ENCODE results near the gene MAN1C1. TPM values are rescaled to one million over a fixed set of nuclear protein-coding genes. Genes with fewer than 3 reads are reported as not detected.

The MAN1C1 gene
- total RNA-seq, 4 donors from 2014 or later, result 28.1 to 60.4 (median 32.7) TPM

DNA sequence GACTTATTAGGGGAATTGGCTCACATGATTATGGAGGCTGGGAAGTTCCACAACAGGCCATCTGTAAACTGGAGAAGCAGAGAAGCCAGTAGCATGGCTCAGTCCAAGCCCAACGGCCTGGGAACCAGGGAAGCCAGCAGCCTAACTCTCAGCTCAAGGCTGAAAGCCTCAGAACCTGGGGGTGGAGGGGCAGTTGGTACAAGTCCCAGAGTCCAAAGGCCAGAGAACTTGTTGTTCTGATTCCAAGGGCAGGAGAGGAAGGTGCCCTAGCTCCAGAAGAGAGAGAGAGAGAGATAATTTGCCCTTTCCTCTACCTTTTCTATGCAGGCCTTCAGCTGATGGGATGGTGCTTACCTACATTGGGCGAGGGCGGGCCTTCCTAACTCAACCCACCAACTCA, 55.3 kb downstream of the MAN1C1 start:
- 97 to 100% methylated on average over 3 of the region's 3 CpGs for WGBS, 2 donors
- no peak for DNase-seq
- Histone ChIP-seq H3K4me3 (replicated peaks in 1 of 3) (no peak overlapping the region), H3K27ac (peak overlapping the region in 1 of 3 donors; percentile 9), H3K27me3 (no peaks in the 10 kb centered on the region), H3K36me3 (no peaks in the 10 kb centered on the region), H3K4me1 (peaks cover 23 to 25% of the 10 kb centered on the region in 2 donors), H3K9me3 (no peaks in the 10 kb centered on the region)
- intact Hi-C loops (cut with DNase I), result loop anchor here (10.0 kb wide), 1 partner anchor 47 kb away; no protein-coding TSS in a partner anchor
- TF ChIP-seq POLR2A (IDR thresholded peaks at IDR 0.05), result no peak
- no peak for TF ChIP-seq CTCF (IDR thresholded peaks at IDR 0.05)

DNA sequence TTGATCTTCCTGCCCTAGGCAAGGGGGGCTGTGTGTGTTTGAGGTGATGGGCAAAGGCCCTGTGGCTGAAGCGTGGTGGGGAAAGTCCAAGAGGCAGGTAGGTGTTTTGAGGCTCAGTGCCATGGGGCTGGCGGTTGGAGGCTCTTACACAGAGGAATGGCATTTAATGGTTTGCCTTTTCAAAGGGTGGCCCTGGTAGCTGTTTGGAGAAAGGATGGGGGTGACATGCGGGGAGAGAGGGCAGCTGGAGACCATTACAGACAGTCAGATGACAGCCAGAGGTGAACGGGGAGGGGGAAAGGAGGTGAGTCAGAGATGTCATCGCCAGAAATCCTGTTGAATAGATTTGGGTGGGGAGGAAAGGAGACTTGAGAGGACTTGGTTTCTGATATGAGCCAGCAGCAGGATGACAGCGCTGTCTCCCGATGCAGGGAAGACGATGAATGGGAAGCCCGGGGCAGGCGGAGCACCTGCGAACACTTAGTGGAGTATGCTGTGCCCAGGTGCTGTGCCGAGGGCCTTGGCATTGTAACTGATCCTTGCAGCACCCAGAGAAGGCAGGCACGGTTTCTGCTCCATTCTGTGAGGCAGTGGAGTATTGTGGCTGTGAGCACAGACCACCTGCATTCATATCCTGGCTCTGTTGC, 56.3 kb downstream of the MAN1C1 start:
- no peak overlapping the region for H3K27ac ChIP-seq
- no peaks in the 10 kb centered on the region for H3K36me3 ChIP-seq
- 93 to 95% methylated on average over 13 of the region's 13 CpGs for WGBS, 2 donors
- H3K9me3 ChIP-seq, result no peaks in the 10 kb centered on the region
- H3K4me1 ChIP-seq, result peaks cover 23 to 25% of the 10 kb centered on the region in 2 donors
- no peaks in the 10 kb centered on the region for H3K27me3 ChIP-seq
- intact Hi-C loops (cut with DNase I), result loop anchor here (10.0 kb wide), 1 partner anchor 48 kb away; no protein-coding TSS in a partner anchor
- no peak overlapping the region for H3K4me3 ChIP-seq (replicated peaks in 1 of 3)
- no peak for TF ChIP-seq CTCF (IDR thresholded peaks at IDR 0.05)
- no peak for TF ChIP-seq POLR2A (IDR thresholded peaks at IDR 0.05)
- no peak for DNase-seq

DNA sequence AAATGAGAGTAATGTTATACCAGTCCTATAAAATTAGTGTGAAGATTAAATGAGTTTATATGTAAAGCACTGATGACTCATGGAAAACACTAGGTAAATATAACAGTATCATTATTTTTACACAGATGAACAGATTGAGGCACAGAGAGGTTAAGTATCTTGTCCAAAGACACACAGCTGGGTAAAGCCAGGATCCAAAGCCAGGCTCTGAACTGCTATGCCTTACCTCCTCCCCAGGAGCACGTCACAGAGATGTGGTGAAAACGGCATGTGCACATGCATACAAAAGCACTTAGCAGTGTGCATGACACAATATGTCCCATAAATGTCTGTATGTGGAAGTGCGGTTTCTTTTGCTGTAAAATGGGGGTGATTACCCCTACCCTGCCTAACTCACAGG, 56.9 kb downstream of the MAN1C1 start:
- WGBS, 2 donors, result 94 to 97% methylated on average over 3 of the region's 3 CpGs
- H3K4me1 ChIP-seq, result peaks cover 23 to 25% of the 10 kb centered on the region in 2 donors
- H3K4me3 ChIP-seq (replicated peaks in 1 of 3), result no peak overlapping the region
- no peak for DNase-seq
- no peaks in the 10 kb centered on the region for H3K27me3 ChIP-seq
- no peak overlapping the region for H3K27ac ChIP-seq
- no peaks in the 10 kb centered on the region for H3K9me3 ChIP-seq
- H3K36me3 ChIP-seq, result no peaks in the 10 kb centered on the region
- intact Hi-C loops (cut with DNase I), result loop anchor here (10.0 kb wide), 1 partner anchor 49 kb away; no protein-coding TSS in a partner anchor
- TF ChIP-seq CTCF (IDR thresholded peaks at IDR 0.05), result no peak
- no peak for TF ChIP-seq POLR2A (IDR thresholded peaks at IDR 0.05)

DNA sequence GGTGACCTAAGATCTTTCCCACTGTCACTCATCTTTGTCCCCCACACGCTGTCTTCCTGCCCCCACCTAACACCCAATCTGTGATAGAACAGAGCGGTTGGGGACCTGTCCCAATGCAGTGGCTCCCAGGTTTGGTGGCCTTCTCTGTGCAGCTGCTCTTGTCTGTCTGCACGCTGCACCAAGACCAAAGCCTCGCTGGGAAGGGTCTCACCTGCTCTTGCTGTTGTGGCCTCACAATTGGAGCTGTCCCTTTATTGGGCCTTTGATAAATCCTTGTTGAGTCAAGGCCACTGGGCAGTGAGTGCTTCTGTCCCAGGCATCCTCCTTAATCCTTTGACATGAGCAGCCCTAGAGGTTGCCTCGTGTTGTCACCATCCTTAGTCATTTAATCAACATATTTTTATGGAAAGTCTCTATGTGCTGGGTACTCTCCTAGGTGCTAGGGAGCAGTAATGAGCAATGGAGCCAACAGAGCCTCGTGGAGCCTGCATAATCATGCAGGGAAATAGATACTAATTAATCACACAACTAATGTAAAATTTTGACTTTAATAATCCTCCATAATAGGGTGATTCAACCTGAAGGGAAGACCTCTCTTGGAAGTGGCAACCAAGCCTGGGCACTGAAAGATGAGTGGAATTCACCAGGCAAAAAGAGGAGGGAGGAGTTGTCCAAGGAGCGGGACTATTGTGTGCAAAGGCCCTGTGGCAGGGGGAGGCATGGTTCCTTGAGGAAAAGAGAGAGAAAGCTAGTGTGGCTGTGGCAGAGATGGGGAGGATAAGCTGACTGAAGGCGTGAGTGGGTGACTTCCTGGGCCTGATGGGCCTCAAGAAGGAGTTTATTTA, 57.6 kb downstream of the MAN1C1 start:
- H3K9me3 ChIP-seq, result no peaks in the 10 kb centered on the region
- no peak for TF ChIP-seq POLR2A (IDR thresholded peaks at IDR 0.05)
- TF ChIP-seq CTCF (IDR thresholded peaks at IDR 0.05), result no peak
- H3K27ac ChIP-seq, result no peak overlapping the region
- intact Hi-C loops (cut with DNase I), result loop anchor here (10.0 kb wide), 1 partner anchor 49 kb away; no protein-coding TSS in a partner anchor
- H3K4me3 ChIP-seq (replicated peaks in 1 of 3), result no peak overlapping the region
- H3K4me1 ChIP-seq, result peaks cover 23 to 25% of the 10 kb centered on the region in 2 donors
- H3K36me3 ChIP-seq, result no peaks in the 10 kb centered on the region
- 92 to 93% methylated on average over 8 of the region's 8 CpGs for WGBS, 2 donors
- no peak for DNase-seq
- H3K27me3 ChIP-seq, result no peaks in the 10 kb centered on the region

DNA sequence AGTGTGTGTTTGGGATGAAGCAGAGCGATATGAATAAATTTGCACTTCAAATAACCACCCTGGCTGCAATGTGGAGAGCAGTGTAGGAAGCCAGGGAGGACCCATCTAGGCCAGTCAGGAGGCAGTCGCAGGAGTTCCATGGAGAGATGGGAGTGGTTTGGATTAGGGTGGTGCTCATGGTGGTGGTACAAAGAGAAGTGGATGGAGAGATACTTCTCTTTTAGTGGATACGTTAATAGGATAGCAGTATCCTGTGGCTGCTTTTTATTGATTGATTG, 58.2 kb downstream of the MAN1C1 start:
- H3K36me3 ChIP-seq, result no peaks in the 10 kb centered on the region
- no peak overlapping the region for H3K4me3 ChIP-seq (replicated peaks in 1 of 3)
- intact Hi-C loops (cut with DNase I), result loop anchor here (10.0 kb wide), 1 partner anchor 50 kb away; no protein-coding TSS in a partner anchor
- H3K4me1 ChIP-seq, result peaks cover 21 to 22% of the 10 kb centered on the region in 2 donors
- 95 to 98% methylated on average over 3 of the region's 3 CpGs for WGBS, 2 donors
- TF ChIP-seq CTCF (IDR thresholded peaks at IDR 0.05) (no peak), POLR2A (IDR thresholded peaks at IDR 0.05) (no peak)
- H3K27me3 ChIP-seq, result no peaks in the 10 kb centered on the region
- H3K9me3 ChIP-seq, result no peaks in the 10 kb centered on the region
- H3K27ac ChIP-seq, result no peak overlapping the region
- no peak for DNase-seq
